GM08714 (cell line): ENCODE results near the gene FOXK2.

Source experiments
- H3K4me3 ChIP-seq: fragments of 200-500 bp; sonication (Bioruptor generic); 2 replicates; pipeline ENCODE4 v1.5.1; 2014; ENCODE audit warnings: mild to moderate bottlenecking, low read length, inconsistent platforms
- ZNF274 ChIP-seq: IDR thresholded peaks from 2 replicates; pipeline ENCODE4 v1.6.1; 2012; ENCODE audit warnings: mild to moderate bottlenecking, low read depth, low read length

FOXK2 gene

GRCh38 chr17:82653651-82654528 is 134.4 kb downstream of the FOXK2 start:
- no peak overlapping the region for H3K4me3 ChIP-seq
- TF ChIP-seq ZNF274, result no peak
